ENCODE results near the gene RCOR1.

Gene RCOR1

DNA sequence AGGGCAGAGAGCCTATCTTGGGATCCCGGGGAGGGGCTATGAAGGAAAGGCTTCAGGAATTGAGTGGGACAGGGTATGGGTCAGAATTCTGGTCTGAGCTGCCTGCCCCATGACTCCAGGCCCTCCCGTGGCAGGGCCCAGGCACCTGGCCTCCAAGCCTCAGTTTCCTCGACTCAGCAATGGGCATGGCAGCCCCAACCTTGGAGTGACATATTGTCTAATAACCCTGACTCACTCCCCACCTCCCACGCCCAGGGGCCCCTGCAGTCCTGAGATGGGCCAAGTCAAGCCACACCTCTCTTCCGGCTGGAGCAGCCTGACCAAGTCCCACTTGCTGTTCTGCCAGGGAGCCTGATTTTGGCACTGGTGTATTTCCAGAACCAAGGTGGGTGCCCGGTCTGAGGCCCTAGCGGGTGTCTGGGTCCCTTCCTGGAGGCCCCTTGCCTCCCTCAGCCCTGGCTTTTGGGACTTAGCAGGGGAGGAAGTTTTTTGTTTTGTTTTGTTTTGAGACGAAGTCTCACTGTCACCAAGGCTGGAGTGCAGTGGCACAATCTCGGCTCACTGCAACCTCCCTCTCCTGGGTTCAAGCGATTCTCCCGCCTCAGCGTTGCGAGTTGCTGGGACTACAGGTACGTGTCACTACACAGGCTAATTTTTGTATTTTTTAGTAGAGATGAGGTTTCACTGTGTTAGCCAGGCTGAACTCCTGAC lies 40.3 kb upstream of the RCOR1 start:
- DNase-seq (ENCODE audit: low read depth): no peak
- no peak overlapping the region for H3K4me3 ChIP-seq (ENCODE audit: low read depth, low read length)
- TF ChIP-seq, protein P1, sequence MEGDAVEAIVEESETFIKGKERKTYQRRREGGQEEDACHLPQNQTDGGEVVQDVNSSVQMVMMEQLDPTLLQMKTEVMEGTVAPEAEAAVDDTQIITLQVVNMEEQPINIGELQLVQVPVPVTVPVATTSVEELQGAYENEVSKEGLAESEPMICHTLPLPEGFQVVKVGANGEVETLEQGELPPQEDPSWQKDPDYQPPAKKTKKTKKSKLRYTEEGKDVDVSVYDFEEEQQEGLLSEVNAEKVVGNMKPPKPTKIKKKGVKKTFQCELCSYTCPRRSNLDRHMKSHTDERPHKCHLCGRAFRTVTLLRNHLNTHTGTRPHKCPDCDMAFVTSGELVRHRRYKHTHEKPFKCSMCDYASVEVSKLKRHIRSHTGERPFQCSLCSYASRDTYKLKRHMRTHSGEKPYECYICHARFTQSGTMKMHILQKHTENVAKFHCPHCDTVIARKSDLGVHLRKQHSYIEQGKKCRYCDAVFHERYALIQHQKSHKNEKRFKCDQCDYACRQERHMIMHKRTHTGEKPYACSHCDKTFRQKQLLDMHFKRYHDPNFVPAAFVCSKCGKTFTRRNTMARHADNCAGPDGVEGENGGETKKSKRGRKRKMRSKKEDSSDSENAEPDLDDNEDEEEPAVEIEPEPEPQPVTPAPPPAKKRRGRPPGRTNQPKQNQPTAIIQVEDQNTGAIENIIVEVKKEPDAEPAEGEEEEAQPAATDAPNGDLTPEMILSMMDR (IDR thresholded peaks at IDR 0.05; ENCODE audit: insufficient read depth, low read depth, low read length, missing control alignments): no peak

DNA sequence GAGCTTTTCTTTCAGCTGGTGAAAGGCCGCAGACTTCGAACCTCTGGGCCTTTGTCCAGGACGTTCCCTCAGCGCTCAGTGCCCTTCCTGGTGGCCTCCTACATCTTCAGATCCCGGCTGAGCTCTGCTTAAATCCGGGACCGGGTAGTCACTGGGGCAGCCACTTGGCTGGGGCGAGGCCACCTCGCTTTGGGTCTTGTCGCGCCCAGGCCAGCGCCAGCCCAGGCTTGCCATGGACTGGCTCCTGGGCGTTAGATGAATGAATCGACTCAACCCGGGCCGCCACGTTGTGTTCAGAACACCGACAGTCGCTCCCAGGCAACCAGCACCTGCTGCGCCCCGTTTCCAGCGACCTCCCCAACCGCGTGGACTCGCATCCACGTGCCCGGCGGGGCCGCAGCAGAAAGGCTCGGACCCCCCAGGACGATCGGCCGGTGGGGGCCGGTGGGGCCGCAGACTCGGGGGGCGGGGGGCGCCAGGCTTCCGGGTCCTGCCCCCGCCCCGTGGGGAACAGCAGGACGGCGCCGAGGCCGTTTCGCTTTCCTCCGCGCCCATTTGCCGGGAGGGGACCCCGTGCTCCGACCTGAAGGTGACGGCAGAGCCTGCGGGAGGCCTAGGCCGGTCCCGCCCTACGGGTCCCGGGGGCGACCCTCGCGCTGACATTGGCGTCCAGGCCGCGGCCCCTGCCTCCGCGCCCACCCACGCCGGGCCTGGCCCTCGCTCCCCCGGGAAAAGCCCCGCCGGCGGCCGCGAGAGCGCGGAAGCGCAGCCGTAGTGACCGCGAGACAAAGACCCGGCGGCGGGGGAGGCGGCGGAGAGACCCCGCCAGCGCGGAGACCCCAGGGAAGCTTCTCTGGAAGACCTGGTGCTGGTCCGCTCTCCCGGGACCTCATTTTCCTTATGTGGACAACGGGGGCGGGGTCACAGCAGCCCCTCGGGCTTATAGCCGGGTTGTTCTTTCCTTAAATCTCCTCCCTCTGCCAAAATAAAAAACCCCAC lies 37.3 kb upstream of the RCOR1 start:
- peak overlapping the region; percentile 79 for H3K4me3 ChIP-seq (ENCODE audit: low read depth, low read length)
- TF ChIP-seq, protein P1 (IDR thresholded peaks at IDR 0.05; ENCODE audit: insufficient read depth, low read depth, low read length, missing control alignments): no peak
- peak; percentile 57 for DNase-seq (ENCODE audit: low read depth)

DNA sequence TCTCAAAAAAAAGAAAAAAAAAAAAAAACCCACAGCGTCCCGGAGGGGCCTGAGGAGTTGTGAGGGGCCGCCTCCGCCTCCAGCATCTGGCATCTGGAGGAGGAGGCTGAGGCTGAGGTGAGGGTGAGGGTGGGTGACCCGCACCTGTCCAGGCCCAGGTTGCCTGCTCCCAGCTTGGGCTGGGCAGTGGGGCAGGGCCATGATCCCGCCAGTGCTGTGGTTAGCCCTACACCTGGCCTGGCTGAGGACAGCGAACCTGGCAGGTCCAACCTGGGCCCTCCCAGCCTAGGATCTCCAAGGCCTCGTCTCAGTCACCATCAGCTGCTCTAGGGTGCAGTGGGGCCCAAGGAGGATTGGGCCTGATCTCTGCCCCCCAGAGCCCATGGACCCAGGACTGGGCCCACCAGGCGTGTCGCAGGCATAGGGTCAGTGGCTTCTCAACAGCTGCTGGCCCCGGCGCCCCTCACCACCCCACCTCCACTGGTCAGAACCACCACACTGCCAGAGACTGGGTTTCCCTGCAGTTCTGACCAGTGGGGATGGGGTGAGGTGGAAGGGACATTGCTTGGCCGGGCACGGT lies 36.3 kb upstream of the RCOR1 start:
- peak overlapping the region; percentile 79 for H3K4me3 ChIP-seq (ENCODE audit: low read depth, low read length)
- TF ChIP-seq, protein P1 (IDR thresholded peaks at IDR 0.05; ENCODE audit: insufficient read depth, low read depth, low read length, missing control alignments): no peak

DNA sequence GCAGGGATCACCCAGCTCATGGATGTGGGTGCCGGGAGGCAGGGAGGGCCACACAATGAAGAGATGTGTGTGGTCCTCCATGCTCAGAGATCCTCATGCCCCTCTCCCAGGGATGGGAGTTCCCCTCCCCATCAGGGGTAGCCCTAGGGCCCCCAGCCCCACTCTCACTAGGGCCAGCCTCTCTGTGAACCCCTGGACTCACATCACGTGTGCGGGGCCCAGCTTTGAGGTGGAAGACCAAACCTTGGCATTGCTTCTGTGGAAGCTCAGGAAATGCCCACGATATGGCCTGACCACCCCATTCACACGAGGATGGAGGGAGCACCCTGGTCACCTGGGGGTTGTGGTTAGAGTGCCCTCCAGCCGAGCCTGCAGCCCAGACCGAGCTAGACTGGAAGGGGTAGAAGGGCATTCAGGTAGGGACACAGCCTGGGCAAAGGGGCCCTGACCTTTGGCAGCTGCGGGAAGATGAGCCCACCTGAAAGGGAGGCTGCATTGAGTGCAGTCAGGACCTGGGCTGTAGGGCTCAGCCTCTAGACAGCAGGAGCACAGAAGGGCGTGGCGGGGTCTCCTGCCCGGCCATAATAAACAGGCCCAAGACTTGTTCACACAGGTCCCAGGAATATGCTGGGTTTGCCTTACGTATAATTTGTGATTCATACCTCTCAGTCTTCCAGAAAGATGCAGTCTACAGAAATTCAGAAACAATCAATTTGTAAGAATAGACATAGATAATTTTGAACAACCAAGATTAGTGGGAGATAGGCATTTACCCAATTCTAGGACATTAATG lies 34.8 kb upstream of the RCOR1 start:
- no peak overlapping the region for H3K4me3 ChIP-seq (ENCODE audit: low read depth, low read length)
- DNase-seq (ENCODE audit: low read depth): no peak
- TF ChIP-seq, protein P1 (IDR thresholded peaks at IDR 0.05; ENCODE audit: insufficient read depth, low read depth, low read length, missing control alignments): no peak

More for the DNA sequence above, 36.3 kb upstream of the RCOR1 start:
- no peak for DNase-seq (ENCODE audit: low read depth)

DNA sequence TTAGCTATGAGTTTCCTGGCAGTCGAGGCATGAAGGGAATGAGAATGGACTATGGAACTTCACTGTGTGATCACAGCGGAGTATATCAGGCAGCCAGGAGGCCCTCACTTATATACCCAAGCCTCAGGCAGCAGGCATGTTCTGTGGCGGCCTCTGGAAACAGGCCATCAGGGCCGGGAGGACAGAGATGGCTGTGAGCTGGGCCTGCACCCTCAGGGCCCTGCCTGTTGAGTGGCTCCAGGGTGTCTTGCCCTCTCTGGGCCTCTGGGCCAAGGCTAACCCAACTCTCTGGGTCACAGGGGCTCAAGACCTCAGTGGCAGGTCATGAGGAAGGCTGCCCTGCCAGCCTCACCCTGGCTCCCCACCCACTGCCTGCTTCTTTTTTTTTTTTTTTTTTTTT lies 33.9 kb upstream of the RCOR1 start:
- H3K4me3 ChIP-seq (ENCODE audit: low read depth, low read length): no peak overlapping the region
- TF ChIP-seq, protein P1 (IDR thresholded peaks at IDR 0.05; ENCODE audit: insufficient read depth, low read depth, low read length, missing control alignments): no peak
- no peak for DNase-seq (ENCODE audit: low read depth)
